DND-41 (cell line): Measurements from ENCODE around the gene RAPGEF5.

ENCODE experiments used
- ATAC-seq: fragments of 200-7000 bp; cut with Tn5 transposase; 3 replicates; pipeline ENCODE4 v1.9.1; 2021; ENCODE audit warnings: low read depth; ENCODE audit not compliant: insufficient read depth
- DNase-seq: peaks from one replicate; pipeline ENCODE4 v3.0.0-alpha.2; 2020
- H2AFZ ChIP-seq: 2 replicates; pipeline ENCODE4 v1.6.0; 2012; ENCODE audit warnings: low read depth, low read length
- H3K27ac ChIP-seq: 2 replicates; pipeline ENCODE4 v1.5.1; 2012; ENCODE audit warnings: low read length, inconsistent platforms
- H3K27me3 ChIP-seq: fragments of 200-600 bp; sonication (generic); 2 replicates; pipeline ENCODE4 v1.6.0; 2012; ENCODE audit warnings: low read length, mild to moderate bottlenecking, inconsistent platforms; ENCODE audit not compliant: insufficient read depth, poor library complexity
- H3K36me3 ChIP-seq: 2 replicates; pipeline ENCODE4 v1.5.1; 2012; ENCODE audit warnings: low read length, inconsistent platforms; ENCODE audit not compliant: insufficient read depth
- H3K4me1 ChIP-seq: 2 replicates; pipeline ENCODE4 v1.5.1; 2012; ENCODE audit warnings: mild to moderate bottlenecking, low read length; ENCODE audit not compliant: insufficient read depth
- H3K4me2 ChIP-seq: 2 replicates; pipeline ENCODE4 v1.6.0; 2012; ENCODE audit warnings: mild to moderate bottlenecking, moderate library complexity, low read length, inconsistent platforms; ENCODE audit not compliant: insufficient read depth
- H3K4me3 ChIP-seq, 2 experiments: fragments of 200-600 bp in 1 of 2; shearing (Covaris generic) in 1 of 2; 2 replicates each; pipeline ENCODE4 v1.5.1; 2012 to 2016; ENCODE audit warnings: inconsistent platforms in 2 of 2, low read length in 2 of 2, mild to moderate bottlenecking in 2 of 2, low read depth in 1 of 2, moderate library complexity in 1 of 2
- H3K79me2 ChIP-seq: 2 replicates; pipeline ENCODE4 v1.6.0; 2012; ENCODE audit warnings: low read length, inconsistent platforms; ENCODE audit not compliant: insufficient read depth
- H3K9ac ChIP-seq: 2 replicates; pipeline ENCODE4 v1.6.0; 2012; ENCODE audit warnings: low read depth, mild to moderate bottlenecking, inconsistent platforms, low read length, moderate library complexity
- H3K9me3 ChIP-seq: 2 replicates; pipeline ENCODE4 v1.5.1; 2012; ENCODE audit warnings: low read length, moderate library complexity, mild to moderate bottlenecking, inconsistent platforms; ENCODE audit not compliant: insufficient read depth, severe bottlenecking
- H4K20me1 ChIP-seq: 2 replicates; pipeline ENCODE4 v1.6.0; 2012; ENCODE audit warnings: low read length; ENCODE audit not compliant: insufficient read depth
- EZH2 ChIP-seq: IDR thresholded peaks from 3 replicates; pipeline ENCODE4 v1.6.1; 2012; ENCODE audit warnings: borderline replicate concordance, low read depth, mild to moderate bottlenecking, moderate library complexity, low read length, inconsistent platforms; ENCODE audit not compliant: severe bottlenecking
- TF ChIP-seq, protein P1 (sequence below): IDR thresholded peaks from 2 replicates; pipeline ENCODE4 v1.5.1; 2012; ENCODE audit warnings: borderline replicate concordance, low read length, moderate library complexity, mild to moderate bottlenecking; ENCODE audit not compliant: poor library complexity, severe bottlenecking; ENCODE audit errors: extremely low read depth

RAPGEF5 gene

GRCh38 chr7:22183522-22184280 lies 173.3 kb downstream of the RAPGEF5 start:
- no peaks in the 10 kb centered on the region; the same call in 1 of the 2 replicates for H3K79me2 ChIP-seq
- H3K4me2 ChIP-seq, result no peak overlapping the region
- H3K4me1 ChIP-seq, result peaks cover 53% of the 10 kb centered on the region
- no peaks in the 10 kb centered on the region for H3K27me3 ChIP-seq
- TF ChIP-seq, protein P1, sequence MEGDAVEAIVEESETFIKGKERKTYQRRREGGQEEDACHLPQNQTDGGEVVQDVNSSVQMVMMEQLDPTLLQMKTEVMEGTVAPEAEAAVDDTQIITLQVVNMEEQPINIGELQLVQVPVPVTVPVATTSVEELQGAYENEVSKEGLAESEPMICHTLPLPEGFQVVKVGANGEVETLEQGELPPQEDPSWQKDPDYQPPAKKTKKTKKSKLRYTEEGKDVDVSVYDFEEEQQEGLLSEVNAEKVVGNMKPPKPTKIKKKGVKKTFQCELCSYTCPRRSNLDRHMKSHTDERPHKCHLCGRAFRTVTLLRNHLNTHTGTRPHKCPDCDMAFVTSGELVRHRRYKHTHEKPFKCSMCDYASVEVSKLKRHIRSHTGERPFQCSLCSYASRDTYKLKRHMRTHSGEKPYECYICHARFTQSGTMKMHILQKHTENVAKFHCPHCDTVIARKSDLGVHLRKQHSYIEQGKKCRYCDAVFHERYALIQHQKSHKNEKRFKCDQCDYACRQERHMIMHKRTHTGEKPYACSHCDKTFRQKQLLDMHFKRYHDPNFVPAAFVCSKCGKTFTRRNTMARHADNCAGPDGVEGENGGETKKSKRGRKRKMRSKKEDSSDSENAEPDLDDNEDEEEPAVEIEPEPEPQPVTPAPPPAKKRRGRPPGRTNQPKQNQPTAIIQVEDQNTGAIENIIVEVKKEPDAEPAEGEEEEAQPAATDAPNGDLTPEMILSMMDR, result no peak
- TF ChIP-seq EZH2, result no peak
- H3K36me3 ChIP-seq, result peaks cover 52% of the 10 kb centered on the region
- H2AFZ ChIP-seq, result no peak overlapping the region
- peaks cover 3% of the 10 kb centered on the region for H3K9me3 ChIP-seq
- DNase-seq, result no peak
- H4K20me1 ChIP-seq, result no peaks in the 10 kb centered on the region
- no peak overlapping the region; the same call in 1 of the 2 replicates for H3K9ac ChIP-seq
- no peak for ATAC-seq
- H3K4me3 ChIP-seq, result no peak overlapping the region
- H3K27ac ChIP-seq, result peak overlapping the region; percentile 54

- Histone ChIP-seq H3K27me3 (no peaks in the 10 kb centered on the region), H3K9ac (peak overlapping the region; percentile 46), H3K4me3 (peak overlapping the region in 1 of 2 experiments; percentile 28; a peak in 2 of 4 replicates), H4K20me1 (no peaks in the 10 kb centered on the region), H3K4me2 (peak overlapping the region; percentile 48), H2AFZ (peak overlapping the region; percentile 28), H3K27ac (peak overlapping the region; percentile 72), H3K9me3 (peaks cover 3% of the 10 kb centered on the region), H3K4me1 (peaks cover 61% of the 10 kb centered on the region), H3K36me3 (peaks cover 52% of the 10 kb centered on the region), H3K79me2 (no peaks in the 10 kb centered on the region; the same call in 1 of the 2 replicates)
- DNase-seq (no peak), ATAC-seq (peak; percentile 48; the same call in 2 of the 3 replicates)
- TF ChIP-seq EZH2, result no peak
- TF ChIP-seq, protein P1, result no peak
These were observed 174.8 kb downstream of the RAPGEF5 start for GRCh38 chr7:22182149-22182548.

DNA sequence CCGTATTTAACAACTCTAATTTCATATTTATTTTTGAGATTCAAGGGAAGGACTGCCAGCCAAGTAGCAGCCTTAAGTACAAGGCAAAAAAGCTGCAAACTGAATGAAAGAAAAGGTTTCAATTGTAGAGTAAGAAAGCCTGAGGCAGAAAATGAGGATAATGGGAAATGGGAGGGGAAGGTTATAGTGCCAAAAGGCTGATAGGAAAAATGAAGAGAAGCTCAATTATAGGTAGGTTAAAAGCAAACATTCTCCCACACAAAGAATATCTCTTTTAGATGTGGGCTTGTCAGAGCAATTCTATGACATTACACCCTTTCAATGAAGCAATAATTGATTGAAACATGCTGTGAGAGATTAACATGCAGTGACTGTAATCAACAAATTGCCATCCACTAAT lies 175.3 kb downstream of the RAPGEF5 start:
- TF ChIP-seq, protein P1, result no peak
- TF ChIP-seq EZH2, result no peak
- Histone ChIP-seq H3K9ac (peak overlapping the region; percentile 46), H4K20me1 (no peaks in the 10 kb centered on the region), H3K9me3 (peaks cover 3% of the 10 kb centered on the region), H3K4me1 (peaks cover 66% of the 10 kb centered on the region), H3K27me3 (no peaks in the 10 kb centered on the region), H3K36me3 (peaks cover 57% of the 10 kb centered on the region), H2AFZ (no peak overlapping the region), H3K27ac (peak overlapping the region; percentile 72), H3K79me2 (no peaks in the 10 kb centered on the region; the same call in 1 of the 2 replicates), H3K4me2 (peak overlapping the region; percentile 48), H3K4me3 (no peak overlapping the region)
- ATAC-seq (no peak), DNase-seq (no peak)
